Measurements from ENCODE around the gene CTIF.

GRCh38 chr18:48673853-48674721 lies 135.3 kb downstream of the CTIF start:
- no peak for TF ChIP-seq CTCF (conservative IDR thresholded peaks at IDR 0.05; ENCODE audit: low read length)
- no peak for TF ChIP-seq EZH2phosphoT487 (IDR thresholded peaks at IDR 0.05; ENCODE audit: borderline replicate concordance, low read depth, low read length)

All from OCI-LY7 (cell line).